Measurements from ENCODE around the gene PCDHB14.
A peak's percentile ranks its signal among the peaks of the same experiment; 100 is the strongest.
"Not testable (repeated sequence)": the region's sequence is repeated elsewhere in the genome, so short reads cannot be mapped to it uniquely, and the experiment has no call there.

The PCDHB14 gene

DNA sequence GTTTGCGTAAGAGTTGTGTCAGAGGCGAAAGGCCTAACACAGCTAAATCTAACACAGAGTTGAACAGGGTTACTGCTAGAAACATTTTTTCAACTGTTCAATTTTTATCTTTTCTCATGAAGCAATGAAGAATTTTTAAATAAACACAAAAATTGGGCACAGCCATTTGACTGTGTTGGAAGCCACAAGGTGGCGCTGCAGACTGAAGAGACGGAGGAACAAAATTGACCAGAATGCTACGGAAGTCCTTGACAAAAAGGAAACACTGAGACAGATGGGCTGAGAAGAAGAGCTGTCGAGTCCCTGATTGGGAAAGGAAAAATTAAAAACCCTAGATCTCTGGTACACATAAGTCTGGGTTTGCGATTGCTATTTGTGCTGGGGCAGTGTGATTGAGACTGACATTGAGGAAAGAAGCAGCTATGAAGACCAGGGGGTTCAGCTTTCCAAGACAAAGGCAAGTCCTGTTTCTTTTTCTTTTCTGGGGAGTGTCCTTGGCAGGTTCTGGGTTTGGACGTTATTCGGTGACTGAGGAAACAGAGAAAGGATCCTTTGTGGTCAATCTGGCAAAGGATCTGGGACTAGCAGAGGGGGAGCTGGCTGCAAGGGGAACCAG is 36.1 kb upstream of the PCDHB14 start, which contains the start of gene PCDHB9:
TSS of gene PCDHB9 (plus strand) at position 265 of the 616 bp plus-strand sequence. CDS start at position 423, 158 bp downstream.
- TF ChIP-seq, protein P1, sequence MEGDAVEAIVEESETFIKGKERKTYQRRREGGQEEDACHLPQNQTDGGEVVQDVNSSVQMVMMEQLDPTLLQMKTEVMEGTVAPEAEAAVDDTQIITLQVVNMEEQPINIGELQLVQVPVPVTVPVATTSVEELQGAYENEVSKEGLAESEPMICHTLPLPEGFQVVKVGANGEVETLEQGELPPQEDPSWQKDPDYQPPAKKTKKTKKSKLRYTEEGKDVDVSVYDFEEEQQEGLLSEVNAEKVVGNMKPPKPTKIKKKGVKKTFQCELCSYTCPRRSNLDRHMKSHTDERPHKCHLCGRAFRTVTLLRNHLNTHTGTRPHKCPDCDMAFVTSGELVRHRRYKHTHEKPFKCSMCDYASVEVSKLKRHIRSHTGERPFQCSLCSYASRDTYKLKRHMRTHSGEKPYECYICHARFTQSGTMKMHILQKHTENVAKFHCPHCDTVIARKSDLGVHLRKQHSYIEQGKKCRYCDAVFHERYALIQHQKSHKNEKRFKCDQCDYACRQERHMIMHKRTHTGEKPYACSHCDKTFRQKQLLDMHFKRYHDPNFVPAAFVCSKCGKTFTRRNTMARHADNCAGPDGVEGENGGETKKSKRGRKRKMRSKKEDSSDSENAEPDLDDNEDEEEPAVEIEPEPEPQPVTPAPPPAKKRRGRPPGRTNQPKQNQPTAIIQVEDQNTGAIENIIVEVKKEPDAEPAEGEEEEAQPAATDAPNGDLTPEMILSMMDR (IDR thresholded peaks at IDR 0.05; ENCODE audit: low read depth, low read length): peak; percentile 23
- DNase-seq (ENCODE audit: extremely low read depth, low read depth): no peak

DNA sequence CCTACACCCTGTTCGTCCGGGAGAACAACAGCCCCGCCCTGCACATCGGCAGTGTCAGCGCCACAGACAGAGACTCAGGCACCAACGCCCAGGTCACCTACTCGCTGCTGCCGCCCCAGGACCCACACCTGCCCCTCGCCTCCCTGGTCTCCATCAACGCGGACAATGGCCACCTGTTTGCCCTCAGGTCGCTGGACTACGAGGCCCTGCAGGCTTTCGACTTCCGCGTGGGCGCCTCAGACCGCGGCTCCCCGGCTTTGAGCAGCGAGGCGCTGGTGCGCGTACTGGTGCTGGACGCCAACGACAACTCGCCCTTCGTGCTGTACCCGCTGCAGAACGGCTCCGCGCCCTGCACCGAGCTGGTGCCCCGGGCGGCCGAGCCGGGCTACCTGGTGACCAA is 34.5 kb upstream of the PCDHB14 start:
- DNase-seq (ENCODE audit: extremely low read depth, low read depth): not testable (repeated sequence)

DNA sequence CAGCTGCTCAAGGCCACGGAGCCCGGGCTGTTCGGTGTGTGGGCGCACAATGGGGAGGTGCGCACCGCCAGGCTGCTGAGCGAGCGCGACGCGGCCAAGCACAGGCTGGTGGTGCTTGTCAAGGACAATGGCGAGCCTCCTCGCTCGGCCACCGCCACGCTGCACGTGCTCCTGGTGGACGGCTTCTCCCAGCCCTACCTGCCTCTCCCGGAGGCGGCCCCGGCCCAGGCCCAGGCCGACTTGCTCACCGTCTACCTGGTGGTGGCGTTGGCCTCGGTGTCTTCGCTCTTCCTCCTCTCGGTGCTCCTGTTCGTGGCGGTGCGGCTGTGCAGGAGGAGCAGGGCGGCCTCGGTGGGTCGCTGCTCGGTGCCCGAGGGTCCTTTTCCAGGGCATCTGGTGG is 34.0 kb upstream of the PCDHB14 start:
- DNase-seq (ENCODE audit: extremely low read depth, low read depth): not testable (repeated sequence)

- TF ChIP-seq, protein P1 (IDR thresholded peaks at IDR 0.05; ENCODE audit: low read depth, low read length): peak; percentile 13
- no peak for DNase-seq (ENCODE audit: extremely low read depth, low read depth)
These were observed 30.9 kb upstream of the PCDHB14 start, which contains the start of gene PCDHB10 for GRCh38 chr5:141192110-141192725. PCDHB10 (plus strand) TSS chr5:141192353; CDS start chr5:141192553, 200 bp downstream.

DNA sequence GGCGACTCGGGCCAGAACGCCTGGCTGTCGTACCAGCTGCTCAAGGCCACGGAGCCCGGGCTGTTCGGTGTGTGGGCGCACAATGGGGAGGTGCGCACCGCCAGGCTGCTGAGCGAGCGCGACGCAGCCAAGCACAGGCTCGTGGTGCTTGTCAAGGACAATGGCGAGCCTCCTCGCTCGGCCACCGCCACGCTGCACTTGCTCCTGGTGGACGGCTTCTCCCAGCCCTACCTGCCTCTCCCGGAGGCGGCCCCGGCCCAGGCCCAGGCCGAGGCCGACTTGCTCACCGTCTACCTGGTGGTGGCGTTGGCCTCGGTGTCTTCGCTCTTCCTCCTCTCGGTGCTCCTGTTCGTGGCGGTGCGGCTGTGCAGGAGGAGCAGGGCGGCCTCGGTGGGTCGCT is 28.8 kb upstream of the PCDHB14 start:
- DNase-seq (ENCODE audit: extremely low read depth, low read depth): not testable (repeated sequence)

- DNase-seq (ENCODE audit: extremely low read depth, low read depth): no peak
- TF ChIP-seq, protein P1 (IDR thresholded peaks at IDR 0.05; ENCODE audit: low read depth, low read length): no peak
These were observed 26.8 kb upstream of the PCDHB14 start for GRCh38 chr5:141196363-141196762.

GRCh38 chr5:141199359-141200235 is 23.5 kb upstream of the PCDHB14 start, which contains the start of gene PCDHB11:
PCDHB11 (plus strand) TSS chr5:141199627; CDS start chr5:141199775, 148 bp downstream.
- TF ChIP-seq, protein P1 (IDR thresholded peaks at IDR 0.05; ENCODE audit: low read depth, low read length): no peak
- no peak for DNase-seq (ENCODE audit: extremely low read depth, low read depth)

DNA sequence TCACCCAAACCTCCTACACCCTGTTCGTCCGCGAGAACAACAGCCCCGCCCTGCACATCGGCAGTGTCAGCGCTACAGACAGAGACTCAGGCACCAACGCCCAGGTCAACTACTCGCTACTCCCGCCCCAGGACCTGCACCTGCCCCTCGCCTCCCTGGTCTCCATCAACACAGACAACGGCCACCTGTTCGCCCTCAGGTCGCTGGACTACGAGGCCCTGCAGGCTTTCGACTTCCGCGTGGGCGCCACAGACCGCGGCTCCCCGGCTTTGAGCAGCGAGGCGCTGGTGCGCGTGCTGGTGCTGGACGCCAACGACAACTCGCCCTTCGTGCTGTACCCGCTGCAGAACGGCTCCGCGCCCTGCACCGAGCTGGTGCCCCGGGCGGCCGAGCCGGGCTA is 22.0 kb upstream of the PCDHB14 start:
- not testable (repeated sequence) for DNase-seq (ENCODE audit: extremely low read depth, low read depth)

- not testable (repeated sequence) for DNase-seq (ENCODE audit: extremely low read depth, low read depth)
These were observed 21.5 kb upstream of the PCDHB14 start for GRCh38 chr5:141201646-141202045.
